Body of pancreas (tissue), 4 donors: Measurements from ENCODE around the gene SYCP3.

Experiments
- CTCF ChIP-seq, 7 experiments: fragments of 450-650 bp in 4 of 7; fragments of 200-600 bp in 3 of 7; sonication (generic) in 3 of 7; IDR thresholded peaks; one replicate each; pipeline ENCODE4 v1.5.1; 2016 to 2019; ENCODE audit warnings: antibody characterized with exemption in 7 of 7
- POLR2A ChIP-seq, 3 donors: fragments of 450-650 bp; IDR thresholded peaks; one replicate each; pipeline ENCODE4 v1.6.1; 2016; ENCODE audit warnings: antibody characterized with exemption in 3 of 3, mild to moderate bottlenecking in 2 of 3

- TF ChIP-seq CTCF (IDR thresholded peaks at IDR 0.05), result no peak
- no peak for TF ChIP-seq POLR2A (IDR thresholded peaks at IDR 0.05)
Measured at GRCh38 chr12:101745481-101745880, 6.2 kb upstream of the SYCP3 start.
